ENCODE results near the gene EFR3B.
"Not testable (repeated sequence)": the region's sequence is repeated elsewhere in the genome, so short reads cannot be mapped to it uniquely, and the experiment has no call there.

DNA sequence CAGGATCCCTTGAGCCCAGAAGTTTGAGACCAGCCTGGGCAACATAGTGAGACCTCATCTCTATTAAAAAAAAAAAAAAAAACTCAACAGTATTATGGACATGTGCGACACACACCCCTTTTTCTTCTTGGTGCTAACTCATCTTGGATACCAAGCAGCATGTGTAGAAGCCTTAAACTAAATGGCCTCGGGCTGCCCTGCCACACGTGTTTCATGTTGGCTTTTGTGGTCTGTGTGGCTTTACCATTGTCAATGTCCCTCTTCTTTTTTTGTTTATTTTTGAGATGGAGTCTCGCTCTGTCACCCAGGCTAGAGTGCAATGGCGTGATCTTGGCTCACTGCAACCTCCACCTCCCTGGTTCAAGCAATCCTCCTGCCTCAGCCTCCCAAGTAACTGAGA lies 109.1 kb downstream of the EFR3B start:
- TF ChIP-seq CTCF (IDR thresholded peaks at IDR 0.05); ATF1 (CRISPR knock-in tag; IDR thresholded peaks at IDR 0.05); NFE2L1 (CRISPR knock-in tag; IDR thresholded peaks at IDR 0.05); NFATC4 (CRISPR knock-in tag; IDR thresholded peaks at IDR 0.05); MAX (CRISPR knock-in tag; IDR thresholded peaks at IDR 0.05); ATF3 (CRISPR knock-in tag; conservative IDR thresholded peaks at IDR 0.05): not testable (repeated sequence)
- TF ChIP-seq, protein P1, sequence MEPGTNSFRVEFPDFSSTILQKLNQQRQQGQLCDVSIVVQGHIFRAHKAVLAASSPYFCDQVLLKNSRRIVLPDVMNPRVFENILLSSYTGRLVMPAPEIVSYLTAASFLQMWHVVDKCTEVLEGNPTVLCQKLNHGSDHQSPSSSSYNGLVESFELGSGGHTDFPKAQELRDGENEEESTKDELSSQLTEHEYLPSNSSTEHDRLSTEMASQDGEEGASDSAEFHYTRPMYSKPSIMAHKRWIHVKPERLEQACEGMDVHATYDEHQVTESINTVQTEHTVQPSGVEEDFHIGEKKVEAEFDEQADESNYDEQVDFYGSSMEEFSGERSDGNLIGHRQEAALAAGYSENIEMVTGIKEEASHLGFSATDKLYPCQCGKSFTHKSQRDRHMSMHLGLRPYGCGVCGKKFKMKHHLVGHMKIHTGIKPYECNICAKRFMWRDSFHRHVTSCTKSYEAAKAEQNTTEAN (CRISPR knock-in tag; IDR thresholded peaks at IDR 0.05), result not testable (repeated sequence)

Measured in WTC11 (cell line).